Cardiac fibroblast (primary cell): ENCODE measurements around the gene GCK.

Experiments used
- DNase-seq, 2 donors: peaks; one replicate each; pipeline versions ENCODE4 v3.0.0 to v3.0.0-alpha.2; 2010; ENCODE audit warnings: low read depth in 2 of 2
- H3K4me3 ChIP-seq, 2 donors: replicated peaks in 1 of 2; 1 replicate in 1 of 2; 2 replicates in 1 of 2; pipeline ENCODE4 v1.5.1; 2011; ENCODE audit warnings: low read depth in 2 of 2, low read length in 2 of 2, mild to moderate bottlenecking in 2 of 2, moderate library complexity in 1 of 2
- TF ChIP-seq, protein P1 (sequence below): IDR thresholded peaks from one replicate; pipeline ENCODE4 v1.5.1; 2011; ENCODE audit warnings: low read depth, mild to moderate bottlenecking, low read length, inconsistent platforms

GCK gene

DNA sequence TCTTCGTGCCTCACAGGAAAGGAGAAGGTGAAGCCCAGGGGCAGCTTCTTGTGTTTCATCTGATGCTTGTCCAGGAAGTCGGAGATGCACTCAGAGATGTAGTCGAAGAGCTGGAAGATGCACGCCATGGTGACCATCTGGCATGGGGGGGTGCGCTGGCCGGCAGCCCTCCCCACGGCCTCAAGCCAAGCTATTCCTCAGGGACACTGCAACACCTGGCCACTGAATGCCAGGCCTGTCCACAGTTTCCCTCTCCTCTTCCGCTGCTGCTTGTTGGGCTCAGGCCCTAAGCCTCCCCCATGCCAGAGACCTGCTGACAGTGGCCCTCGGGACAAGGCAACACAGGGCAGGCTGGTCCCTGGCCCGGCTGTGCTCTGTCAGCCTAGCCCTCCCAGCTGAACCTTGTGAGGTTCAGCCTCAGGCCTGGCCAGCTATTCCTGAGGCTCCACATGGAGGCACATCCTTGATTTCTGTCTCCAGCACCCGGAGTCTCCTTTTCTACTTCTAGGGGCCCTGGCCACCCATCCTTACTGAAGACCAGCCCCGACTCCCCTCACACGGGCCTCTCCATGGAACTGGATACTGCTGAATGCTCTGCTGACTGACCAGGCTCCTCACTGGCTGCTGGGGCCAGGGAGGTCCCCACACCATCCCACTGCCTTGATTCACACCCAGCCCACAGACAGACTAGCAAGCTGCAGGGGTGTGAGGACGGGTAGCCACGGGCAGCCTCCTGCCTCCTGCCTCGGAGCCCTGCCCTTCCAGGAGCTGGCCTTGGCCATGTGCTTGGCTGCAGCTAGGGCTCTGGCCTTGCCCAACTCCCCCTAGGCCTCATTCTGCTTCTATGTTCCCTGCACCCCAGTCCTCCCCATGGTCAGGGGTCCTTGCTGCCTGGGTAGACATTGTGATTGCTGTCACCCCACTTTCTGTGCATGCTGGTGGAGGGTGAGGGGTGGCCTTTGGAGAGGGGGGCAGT is 38.0 kb downstream of the GCK start:
- TF ChIP-seq, protein P1, sequence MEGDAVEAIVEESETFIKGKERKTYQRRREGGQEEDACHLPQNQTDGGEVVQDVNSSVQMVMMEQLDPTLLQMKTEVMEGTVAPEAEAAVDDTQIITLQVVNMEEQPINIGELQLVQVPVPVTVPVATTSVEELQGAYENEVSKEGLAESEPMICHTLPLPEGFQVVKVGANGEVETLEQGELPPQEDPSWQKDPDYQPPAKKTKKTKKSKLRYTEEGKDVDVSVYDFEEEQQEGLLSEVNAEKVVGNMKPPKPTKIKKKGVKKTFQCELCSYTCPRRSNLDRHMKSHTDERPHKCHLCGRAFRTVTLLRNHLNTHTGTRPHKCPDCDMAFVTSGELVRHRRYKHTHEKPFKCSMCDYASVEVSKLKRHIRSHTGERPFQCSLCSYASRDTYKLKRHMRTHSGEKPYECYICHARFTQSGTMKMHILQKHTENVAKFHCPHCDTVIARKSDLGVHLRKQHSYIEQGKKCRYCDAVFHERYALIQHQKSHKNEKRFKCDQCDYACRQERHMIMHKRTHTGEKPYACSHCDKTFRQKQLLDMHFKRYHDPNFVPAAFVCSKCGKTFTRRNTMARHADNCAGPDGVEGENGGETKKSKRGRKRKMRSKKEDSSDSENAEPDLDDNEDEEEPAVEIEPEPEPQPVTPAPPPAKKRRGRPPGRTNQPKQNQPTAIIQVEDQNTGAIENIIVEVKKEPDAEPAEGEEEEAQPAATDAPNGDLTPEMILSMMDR = no peak
- no peak overlapping the region for H3K4me3 ChIP-seq
- no peak for DNase-seq

DNA sequence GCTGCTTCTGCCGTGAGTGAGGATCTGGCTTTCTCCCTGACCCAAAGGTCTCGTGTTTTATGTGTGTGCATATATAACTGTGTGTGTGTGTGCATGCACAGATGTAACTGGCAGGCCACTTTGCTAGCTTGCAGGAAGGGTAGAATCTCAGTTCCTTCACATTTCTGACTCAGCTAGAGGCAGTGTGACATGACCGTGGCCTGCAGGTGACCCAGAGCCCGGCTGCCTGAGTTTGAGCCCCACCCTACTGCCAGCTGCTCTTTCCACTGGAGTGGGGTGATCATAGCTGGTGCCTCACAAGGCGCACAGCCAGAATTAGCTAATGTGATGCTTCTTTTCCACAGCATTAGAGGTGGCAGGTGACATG is 38.8 kb downstream of the GCK start:
- H3K4me3 ChIP-seq = no peak overlapping the region
- TF ChIP-seq, protein P1 = no peak
- DNase-seq = no peak

DNA sequence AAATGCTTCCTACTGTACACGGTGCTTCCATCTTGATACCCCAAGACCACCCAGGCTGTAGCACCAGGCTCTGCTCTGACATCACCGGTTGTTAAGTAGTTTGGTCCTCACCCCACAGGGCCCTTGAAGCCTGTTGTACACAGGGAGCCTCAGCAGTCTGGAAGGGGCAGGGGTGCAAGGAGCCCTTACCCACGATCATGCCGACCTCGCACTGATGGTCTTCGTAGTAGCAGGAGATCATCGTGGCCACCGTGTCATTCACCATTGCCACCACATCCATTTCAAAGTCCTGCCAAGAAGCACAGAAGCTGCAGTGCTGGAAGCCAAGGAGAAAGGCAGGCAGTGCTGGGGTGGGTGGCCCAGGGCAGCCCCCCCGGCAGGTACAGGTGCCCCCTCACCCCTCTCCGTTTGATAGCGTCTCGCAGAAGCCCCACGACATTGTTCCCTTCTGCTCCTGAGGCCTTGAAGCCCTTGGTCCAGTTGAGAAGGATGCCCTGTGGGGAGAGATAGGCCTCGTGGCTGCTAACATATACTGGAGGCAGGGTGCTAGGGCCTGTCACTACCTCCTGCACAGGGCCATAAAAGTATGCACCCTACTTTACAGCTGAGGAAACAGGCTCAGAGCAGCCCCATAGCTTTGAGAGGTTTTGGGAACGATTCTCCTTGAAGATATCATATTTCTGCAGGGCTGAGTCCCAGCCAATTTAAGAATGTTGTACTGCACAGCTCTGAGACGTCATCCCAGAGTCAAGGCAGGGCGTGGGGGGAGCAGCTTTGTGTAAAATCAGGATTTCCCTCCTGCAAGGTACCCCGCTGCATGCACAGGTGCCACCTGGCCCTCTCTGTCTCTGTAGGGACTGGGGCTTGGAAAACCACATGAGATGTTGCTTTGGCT is 39.4 kb downstream of the GCK start:
- no peak overlapping the region for H3K4me3 ChIP-seq
- TF ChIP-seq, protein P1 = no peak
- peak in 1 of 2 donors; percentile 33 for DNase-seq

DNA sequence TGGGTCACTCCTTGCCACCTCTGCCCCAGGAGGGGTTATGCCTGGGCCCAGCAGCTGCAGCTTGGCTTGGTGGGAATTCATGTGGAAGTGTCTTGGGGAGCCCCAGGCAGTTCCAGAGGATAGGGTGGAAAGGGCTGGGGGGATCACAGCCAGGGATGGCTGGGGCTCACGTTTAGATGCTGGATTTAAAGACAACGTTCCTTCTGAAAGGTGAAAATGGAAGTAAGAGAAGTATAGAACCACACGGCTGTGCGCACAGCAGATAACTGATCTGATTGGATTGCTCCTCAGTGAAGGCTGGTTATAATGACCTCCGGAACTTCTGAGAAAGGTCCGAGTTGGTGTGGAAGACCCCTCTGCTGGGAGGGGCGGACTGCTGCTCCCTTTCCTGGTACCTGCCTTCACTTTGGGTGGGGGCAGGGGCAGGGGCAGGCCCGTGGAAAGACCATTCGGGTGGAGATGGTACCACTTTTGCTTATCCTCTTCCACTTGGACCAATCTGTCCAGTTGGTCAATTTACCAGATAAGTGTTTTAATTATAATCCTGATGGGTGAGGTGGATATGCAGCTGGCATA is 40.2 kb downstream of the GCK start:
- TF ChIP-seq, protein P1 = no peak
- no peak overlapping the region for H3K4me3 ChIP-seq
- DNase-seq = no peak

DNA sequence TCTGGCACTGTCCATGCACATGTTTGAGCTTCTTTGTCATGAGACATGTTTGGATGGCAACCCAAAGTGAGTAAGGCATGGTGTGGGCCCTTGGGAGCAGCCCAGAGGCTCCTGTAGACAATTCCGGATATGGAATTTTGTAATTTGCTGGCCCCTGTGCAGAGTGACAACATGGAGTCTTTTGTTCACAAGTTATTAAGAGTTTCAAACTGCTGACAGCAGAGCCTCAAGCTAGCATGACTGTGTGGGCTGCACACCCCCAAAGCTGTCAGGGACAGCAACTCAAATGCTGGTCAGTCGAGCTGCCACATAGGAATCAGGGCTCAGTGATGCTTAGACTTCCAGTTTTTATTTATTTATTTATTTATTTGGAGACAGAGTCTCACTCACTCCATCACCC is 41.1 kb downstream of the GCK start:
- no peak overlapping the region for H3K4me3 ChIP-seq
- peak in 1 of 2 donors; percentile 41 for DNase-seq
- TF ChIP-seq, protein P1 = no peak
